ENCODE results near the gene TBC1D14.
"Not testable (repeated sequence)": the region's sequence is repeated elsewhere in the genome, so short reads cannot be mapped to it uniquely, and the experiment has no call there.

Gene TBC1D14

GRCh38 chr4:6910340-6910959, 824 bp downstream of the TBC1D14 start:
- peak; percentile 34 for DNase-seq (ENCODE audit: low spot score)

- DNase-seq (ENCODE audit: low spot score) = no peak
These were observed 1.6 kb downstream of the TBC1D14 start for GRCh38 chr4:6910960-6911874.

GRCh38 chr4:6911917-6912316, 2.3 kb downstream of the TBC1D14 start:
- not testable (repeated sequence) for DNase-seq (ENCODE audit: low spot score)

GRCh38 chr4:6912441-6912840, 2.8 kb downstream of the TBC1D14 start:
- DNase-seq (ENCODE audit: low spot score) = no peak

GRCh38 chr4:6913350-6913905, 3.8 kb downstream of the TBC1D14 start:
- no peak for DNase-seq (ENCODE audit: low spot score)

GRCh38 chr4:6914448-6914847, 4.8 kb downstream of the TBC1D14 start:
- no peak for DNase-seq (ENCODE audit: low spot score)

- DNase-seq (ENCODE audit: low spot score) = no peak
These were observed 5.7 kb downstream of the TBC1D14 start for GRCh38 chr4:6915041-6916005.

GRCh38 chr4:6916069-6916586, 6.5 kb downstream of the TBC1D14 start:
- no peak for DNase-seq (ENCODE audit: low spot score)

- no peak for DNase-seq (ENCODE audit: low spot score)
These were observed 7.2 kb downstream of the TBC1D14 start for GRCh38 chr4:6916587-6917460.

GRCh38 chr4:6917461-6918271, 8.0 kb downstream of the TBC1D14 start:
- DNase-seq (ENCODE audit: low spot score) = no peak

- no peak for DNase-seq (ENCODE audit: low spot score)
These were observed 8.7 kb downstream of the TBC1D14 start for GRCh38 chr4:6918338-6918737.

- no peak for DNase-seq (ENCODE audit: low spot score)
These were observed 10.5 kb downstream of the TBC1D14 start for GRCh38 chr4:6920171-6920570.

GRCh38 chr4:6923507-6923906, 13.9 kb downstream of the TBC1D14 start:
- DNase-seq (ENCODE audit: low spot score) = no peak

- DNase-seq (ENCODE audit: low spot score) = no peak
These were observed 14.7 kb downstream of the TBC1D14 start for GRCh38 chr4:6924361-6924779.

- no peak for DNase-seq (ENCODE audit: low spot score)
These were observed 15.8 kb downstream of the TBC1D14 start for GRCh38 chr4:6925357-6925836.

- no peak for DNase-seq (ENCODE audit: low spot score)
These were observed 16.5 kb downstream of the TBC1D14 start for GRCh38 chr4:6926081-6926480.

GRCh38 chr4:6926681-6927478, 17.3 kb downstream of the TBC1D14 start:
- no peak for DNase-seq (ENCODE audit: low spot score)

GRCh38 chr4:6928081-6928480, 18.5 kb downstream of the TBC1D14 start:
- DNase-seq (ENCODE audit: low spot score) = no peak

GRCh38 chr4:6929339-6929811, 19.7 kb downstream of the TBC1D14 start:
- DNase-seq (ENCODE audit: low spot score) = no peak
